Measurements from ENCODE around the gene CFH. TPM values are rescaled to one million over a fixed set of nuclear protein-coding genes. Genes with fewer than 3 reads are reported as not detected.

The CFH gene
- polyA plus RNA-seq, 1 of the 3 experiments (the other 2 are of a cell fraction) = 2.9 TPM

GRCh38 chr1:196655071-196655470 lies 3.2 kb downstream of the CFH start:
- H3K9me3 ChIP-seq = no peaks in the 10 kb centered on the region
- CTCF ChIA-PET = interaction anchor here (1.5 kb wide), 1 partner anchor 299 kb away, joined by 3 read pairs; no protein-coding TSS in a partner anchor
- H4K20me1 ChIP-seq (ENCODE audit: insufficient read depth) = no peaks in the 10 kb centered on the region
- no peaks in the 10 kb centered on the region for H3F3A ChIP-seq (replicated peaks; ENCODE audit: insufficient read depth)
- no peak overlapping the region for H3K4me3 ChIP-seq (ENCODE audit: low read depth in 2 of 2, low read length in 1 of 2)
- POLR2A ChIA-PET = no interaction called here
- H3K79me2 ChIP-seq (ENCODE audit: insufficient read depth) = no peaks in the 10 kb centered on the region
- H3K36me3 ChIP-seq (replicated peaks in 1 of 2; ENCODE audit: control insufficient read depth in 1 of 2, insufficient read depth in 2 of 2, low read length in 1 of 2) = no peaks in the 10 kb centered on the region
- no peak overlapping the region for H3K27ac ChIP-seq (ENCODE audit: low read depth in 2 of 2, low read length in 1 of 2)
- H3K9me2 ChIP-seq = no peaks in the 10 kb centered on the region
- no peak overlapping the region for H3K9ac ChIP-seq
- no peaks in the 10 kb centered on the region for H3K4me1 ChIP-seq (ENCODE audit: control insufficient read depth in 1 of 2, insufficient read depth in 2 of 2, low read depth in 1 of 2, low read length in 1 of 2)
- 94% methylated on average over 3 of the region's 3 CpGs for WGBS (ENCODE audit: low lambda C conversion rate)
- no peak for TF ChIP-seq RCOR1 (IDR thresholded peaks at IDR 0.05; ENCODE audit: low read length)
- TF ChIP-seq, protein P1, sequence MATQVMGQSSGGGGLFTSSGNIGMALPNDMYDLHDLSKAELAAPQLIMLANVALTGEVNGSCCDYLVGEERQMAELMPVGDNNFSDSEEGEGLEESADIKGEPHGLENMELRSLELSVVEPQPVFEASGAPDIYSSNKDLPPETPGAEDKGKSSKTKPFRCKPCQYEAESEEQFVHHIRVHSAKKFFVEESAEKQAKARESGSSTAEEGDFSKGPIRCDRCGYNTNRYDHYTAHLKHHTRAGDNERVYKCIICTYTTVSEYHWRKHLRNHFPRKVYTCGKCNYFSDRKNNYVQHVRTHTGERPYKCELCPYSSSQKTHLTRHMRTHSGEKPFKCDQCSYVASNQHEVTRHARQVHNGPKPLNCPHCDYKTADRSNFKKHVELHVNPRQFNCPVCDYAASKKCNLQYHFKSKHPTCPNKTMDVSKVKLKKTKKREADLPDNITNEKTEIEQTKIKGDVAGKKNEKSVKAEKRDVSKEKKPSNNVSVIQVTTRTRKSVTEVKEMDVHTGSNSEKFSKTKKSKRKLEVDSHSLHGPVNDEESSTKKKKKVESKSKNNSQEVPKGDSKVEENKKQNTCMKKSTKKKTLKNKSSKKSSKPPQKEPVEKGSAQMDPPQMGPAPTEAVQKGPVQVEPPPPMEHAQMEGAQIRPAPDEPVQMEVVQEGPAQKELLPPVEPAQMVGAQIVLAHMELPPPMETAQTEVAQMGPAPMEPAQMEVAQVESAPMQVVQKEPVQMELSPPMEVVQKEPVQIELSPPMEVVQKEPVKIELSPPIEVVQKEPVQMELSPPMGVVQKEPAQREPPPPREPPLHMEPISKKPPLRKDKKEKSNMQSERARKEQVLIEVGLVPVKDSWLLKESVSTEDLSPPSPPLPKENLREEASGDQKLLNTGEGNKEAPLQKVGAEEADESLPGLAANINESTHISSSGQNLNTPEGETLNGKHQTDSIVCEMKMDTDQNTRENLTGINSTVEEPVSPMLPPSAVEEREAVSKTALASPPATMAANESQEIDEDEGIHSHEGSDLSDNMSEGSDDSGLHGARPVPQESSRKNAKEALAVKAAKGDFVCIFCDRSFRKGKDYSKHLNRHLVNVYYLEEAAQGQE (IDR thresholded peaks at IDR 0.05; ENCODE audit: low read depth, low read length) = no peak
- TF ChIP-seq EZH2phosphoT487 (IDR thresholded peaks at IDR 0.05; ENCODE audit: borderline replicate concordance, low read depth) = no peak
- TF ChIP-seq SMC3 (IDR thresholded peaks at IDR 0.05; ENCODE audit: low read depth, low read length) = no peak
- H3K4me2 ChIP-seq = no peak overlapping the region
- no peak for DNase-seq
- H2AFZ ChIP-seq (ENCODE audit: low read depth) = no peak overlapping the region
- no peaks in the 10 kb centered on the region for H3K27me3 ChIP-seq (ENCODE audit: insufficient read depth)

GRCh38 chr1:196655494-196655893 lies 3.7 kb downstream of the CFH start:
- Histone ChIP-seq H3F3A (replicated peaks; ENCODE audit: insufficient read depth) (no peaks in the 10 kb centered on the region), H3K79me2 (ENCODE audit: insufficient read depth) (no peaks in the 10 kb centered on the region), H3K9me2 (no peaks in the 10 kb centered on the region), H3K36me3 (replicated peaks in 1 of 2; ENCODE audit: control insufficient read depth in 1 of 2, insufficient read depth in 2 of 2, low read length in 1 of 2) (no peaks in the 10 kb centered on the region), H3K4me1 (ENCODE audit: control insufficient read depth in 1 of 2, insufficient read depth in 2 of 2, low read depth in 1 of 2, low read length in 1 of 2) (no peaks in the 10 kb centered on the region), H3K4me2 (no peak overlapping the region), H3K9ac (no peak overlapping the region), H3K9me3 (no peaks in the 10 kb centered on the region), H3K27me3 (ENCODE audit: insufficient read depth) (no peaks in the 10 kb centered on the region), H3K4me3 (ENCODE audit: low read depth in 2 of 2, low read length in 1 of 2) (no peak overlapping the region), H4K20me1 (ENCODE audit: insufficient read depth) (no peaks in the 10 kb centered on the region), H3K27ac (ENCODE audit: low read depth in 2 of 2, low read length in 1 of 2) (no peak overlapping the region), H2AFZ (ENCODE audit: low read depth) (no peak overlapping the region)
- CTCF ChIA-PET = interaction anchor here (1.5 kb wide), 1 partner anchor 300 kb away, joined by 3 read pairs; no protein-coding TSS in a partner anchor
- no peak for TF ChIP-seq FOSL2 (IDR thresholded peaks at IDR 0.05; ENCODE audit: borderline replicate concordance, low read depth)
- TF ChIP-seq YY1 (IDR thresholded peaks at IDR 0.05; ENCODE audit: low read depth) = no peak
- TF ChIP-seq USF2 (IDR thresholded peaks at IDR 0.05; ENCODE audit: borderline replicate concordance, low read depth, low read length) = no peak
- no peak for TF ChIP-seq JUND (IDR thresholded peaks at IDR 0.05)
- TF ChIP-seq GABPA (IDR thresholded peaks at IDR 0.05; ENCODE audit: low read depth) = no peak
- no peak for TF ChIP-seq FOXJ3 (CRISPR knock-in tag; IDR thresholded peaks at IDR 0.05)
- TF ChIP-seq, protein P2, sequence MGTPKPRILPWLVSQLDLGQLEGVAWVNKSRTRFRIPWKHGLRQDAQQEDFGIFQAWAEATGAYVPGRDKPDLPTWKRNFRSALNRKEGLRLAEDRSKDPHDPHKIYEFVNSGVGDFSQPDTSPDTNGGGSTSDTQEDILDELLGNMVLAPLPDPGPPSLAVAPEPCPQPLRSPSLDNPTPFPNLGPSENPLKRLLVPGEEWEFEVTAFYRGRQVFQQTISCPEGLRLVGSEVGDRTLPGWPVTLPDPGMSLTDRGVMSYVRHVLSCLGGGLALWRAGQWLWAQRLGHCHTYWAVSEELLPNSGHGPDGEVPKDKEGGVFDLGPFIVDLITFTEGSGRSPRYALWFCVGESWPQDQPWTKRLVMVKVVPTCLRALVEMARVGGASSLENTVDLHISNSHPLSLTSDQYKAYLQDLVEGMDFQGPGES (IDR thresholded peaks at IDR 0.05; ENCODE audit: low read depth, low read length) = no peak
- TF ChIP-seq TCF12 (IDR thresholded peaks at IDR 0.05) = no peak
- TF ChIP-seq TAF1 (IDR thresholded peaks at IDR 0.05; ENCODE audit: borderline replicate concordance, low read depth, low read length) = no peak
- TF ChIP-seq, protein P3, sequence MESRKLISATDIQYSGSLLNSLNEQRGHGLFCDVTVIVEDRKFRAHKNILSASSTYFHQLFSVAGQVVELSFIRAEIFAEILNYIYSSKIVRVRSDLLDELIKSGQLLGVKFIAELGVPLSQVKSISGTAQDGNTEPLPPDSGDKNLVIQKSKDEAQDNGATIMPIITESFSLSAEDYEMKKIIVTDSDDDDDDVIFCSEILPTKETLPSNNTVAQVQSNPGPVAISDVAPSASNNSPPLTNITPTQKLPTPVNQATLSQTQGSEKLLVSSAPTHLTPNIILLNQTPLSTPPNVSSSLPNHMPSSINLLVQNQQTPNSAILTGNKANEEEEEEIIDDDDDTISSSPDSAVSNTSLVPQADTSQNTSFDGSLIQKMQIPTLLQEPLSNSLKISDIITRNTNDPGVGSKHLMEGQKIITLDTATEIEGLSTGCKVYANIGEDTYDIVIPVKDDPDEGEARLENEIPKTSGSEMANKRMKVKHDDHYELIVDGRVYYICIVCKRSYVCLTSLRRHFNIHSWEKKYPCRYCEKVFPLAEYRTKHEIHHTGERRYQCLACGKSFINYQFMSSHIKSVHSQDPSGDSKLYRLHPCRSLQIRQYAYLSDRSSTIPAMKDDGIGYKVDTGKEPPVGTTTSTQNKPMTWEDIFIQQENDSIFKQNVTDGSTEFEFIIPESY (IDR thresholded peaks at IDR 0.05; ENCODE audit: borderline replicate concordance, low read depth) = no peak
- POLR2A ChIA-PET = no interaction called here
- WGBS (ENCODE audit: low lambda C conversion rate) = 76% methylated on average over 3 of the region's 3 CpGs
- no peak for DNase-seq
